Measurements from ENCODE around the gene CCL24.

GRCh38 chr7:75798770-75799169, 14.8 kb downstream of the CCL24 start:
- no peak for TF ChIP-seq CTCF (conservative IDR thresholded peaks at IDR 0.05; ENCODE audit: low read depth, low read length)
- no peak for TF ChIP-seq SMC3 (IDR thresholded peaks at IDR 0.05; ENCODE audit: low read depth, low read length)
- no peak for TF ChIP-seq POLR2A (IDR thresholded peaks at IDR 0.05; ENCODE audit: low read depth, low read length)
- no peak for TF ChIP-seq USF2 (IDR thresholded peaks at IDR 0.05; ENCODE audit: low read depth, low read length)
- no peak for TF ChIP-seq RAD21 (IDR thresholded peaks at IDR 0.05; ENCODE audit: low read length)
- no peak for TF ChIP-seq FOS (IDR thresholded peaks at IDR 0.05; ENCODE audit: low read depth, low read length)
- no peak for TF ChIP-seq MAZ (IDR thresholded peaks at IDR 0.05; ENCODE audit: borderline replicate concordance, low read depth, low read length)
- TF ChIP-seq MXI1 (IDR thresholded peaks at IDR 0.05; ENCODE audit: borderline replicate concordance, low read depth, low read length) = no peak
- TF ChIP-seq CEBPB (IDR thresholded peaks at IDR 0.05; ENCODE audit: low read depth, low read length) = no peak
- TF ChIP-seq BHLHE40 (IDR thresholded peaks at IDR 0.05; ENCODE audit: low read depth, low read length) = no peak
- no peak for TF ChIP-seq RCOR1 (IDR thresholded peaks at IDR 0.05; ENCODE audit: insufficient replicate concordance, low read length)
- TF ChIP-seq CHD1 (IDR thresholded peaks at IDR 0.05; ENCODE audit: low read depth, low read length) = no peak
- TF ChIP-seq RFX5 (IDR thresholded peaks at IDR 0.05; ENCODE audit: low read depth, low read length) = no peak

Data from IMR-90 (cell line).